ENCODE results near the gene MAML3. TPM values are rescaled to one million over a fixed set of nuclear protein-coding genes. Genes with fewer than 3 reads are reported as not detected.

Gene MAML3
- total and polyA plus RNA-seq, 2 donors, result 4.3 to 5.2 TPM

GRCh38 chr4:139735381-139736273 lies 418.4 kb downstream of the MAML3 start:
- peak overlapping the region; percentile 47 to 56 for H3K4me3 ChIP-seq (ENCODE audit: low read length in 2 of 2)
- H3K27me3 ChIP-seq (ENCODE audit: control insufficient read depth in 2 of 2, insufficient read depth in 1 of 2, low read length in 1 of 2), result peaks cover 5 to 17% of the 10 kb centered on the region in 2 donors
- H3K36me3 ChIP-seq (ENCODE audit: control insufficient read depth in 2 of 2, insufficient read depth in 2 of 2, low read length in 1 of 2), result peaks cover 0 to 2% of the 10 kb centered on the region in 2 donors
- peak overlapping the region; percentile 65 to 66 for H3K27ac ChIP-seq (ENCODE audit: low read depth in 1 of 2, low read length in 1 of 2)
- 6% methylated on average over 59 of the region's 59 CpGs for WGBS
- H3K4me1 ChIP-seq (ENCODE audit: control insufficient read depth in 2 of 2, insufficient read depth in 2 of 2, low read length in 2 of 2), result peaks cover 11 to 34% of the 10 kb centered on the region in 2 donors
- H3K9me3 ChIP-seq (ENCODE audit: control insufficient read depth in 2 of 2, insufficient read depth in 1 of 2, low read length in 1 of 2), result no peaks in the 10 kb centered on the region
- DNase-seq (ENCODE audit: low read depth in 6 of 9, low spot score in 9 of 9), result peak in 3 of 9 donors; percentile 8 to 56 (median 21)

- DNase-seq (ENCODE audit: low read depth in 6 of 9, low spot score in 9 of 9), result peak in 8 of 9 donors; percentile 34 to 88 (median 67)
- H3K27me3 ChIP-seq (ENCODE audit: control insufficient read depth in 2 of 2, insufficient read depth in 1 of 2, low read length in 1 of 2), result peaks cover 5 to 17% of the 10 kb centered on the region in 2 donors
- H3K27ac ChIP-seq (ENCODE audit: low read depth in 1 of 2, low read length in 1 of 2), result peak overlapping the region; percentile 36 to 69
- H3K4me3 ChIP-seq (ENCODE audit: low read length in 2 of 2), result peak overlapping the region; percentile 47 to 56
- peaks cover 0 to 5% of the 10 kb centered on the region in 2 donors for H3K36me3 ChIP-seq (ENCODE audit: control insufficient read depth in 2 of 2, insufficient read depth in 2 of 2, low read length in 1 of 2)
- WGBS, result under 1% methylated on average over 42 of the region's 42 CpGs
- H3K9me3 ChIP-seq (ENCODE audit: control insufficient read depth in 2 of 2, insufficient read depth in 1 of 2, low read length in 1 of 2), result no peaks in the 10 kb centered on the region
- H3K4me1 ChIP-seq (ENCODE audit: control insufficient read depth in 2 of 2, insufficient read depth in 2 of 2, low read length in 2 of 2), result peaks cover 11 to 27% of the 10 kb centered on the region in 2 donors
Measured at GRCh38 chr4:139734875-139735380, 419.1 kb downstream of the MAML3 start.

- DNase-seq (ENCODE audit: low read depth in 6 of 9, low spot score in 9 of 9), result peak in 2 of 9 donors; percentile 10 to 20
- H3K36me3 ChIP-seq (ENCODE audit: control insufficient read depth in 2 of 2, insufficient read depth in 2 of 2, low read length in 1 of 2), result peaks cover 0 to 5% of the 10 kb centered on the region in 2 donors
- 22% methylated on average over 14 of the region's 14 CpGs for WGBS
- H3K27me3 ChIP-seq (ENCODE audit: control insufficient read depth in 2 of 2, insufficient read depth in 1 of 2, low read length in 1 of 2), result peaks cover 5 to 17% of the 10 kb centered on the region in 2 donors
- H3K9me3 ChIP-seq (ENCODE audit: control insufficient read depth in 2 of 2, insufficient read depth in 1 of 2, low read length in 1 of 2), result no peaks in the 10 kb centered on the region
- H3K27ac ChIP-seq (ENCODE audit: low read depth in 1 of 2, low read length in 1 of 2), result peak overlapping the region; percentile 38 to 69
- peaks cover 11 to 25% of the 10 kb centered on the region in 2 donors for H3K4me1 ChIP-seq (ENCODE audit: control insufficient read depth in 2 of 2, insufficient read depth in 2 of 2, low read length in 2 of 2)
- peak overlapping the region; percentile 9 to 56 for H3K4me3 ChIP-seq (ENCODE audit: low read length in 2 of 2)
Measured at GRCh38 chr4:139734201-139734874, 419.6 kb downstream of the MAML3 start.

- WGBS, result 96% methylated on average over 4 of the region's 4 CpGs
- H3K9me3 ChIP-seq (ENCODE audit: control insufficient read depth in 2 of 2, insufficient read depth in 1 of 2, low read length in 1 of 2), result no peaks in the 10 kb centered on the region
- H3K4me1 ChIP-seq (ENCODE audit: control insufficient read depth in 2 of 2, insufficient read depth in 2 of 2, low read length in 2 of 2), result peaks cover 11 to 25% of the 10 kb centered on the region in 2 donors
- peak overlapping the region; percentile 5 to 47 for H3K27ac ChIP-seq (ENCODE audit: low read depth in 1 of 2, low read length in 1 of 2)
- no peak for DNase-seq (ENCODE audit: low read depth in 6 of 9, low spot score in 9 of 9)
- H3K4me3 ChIP-seq (ENCODE audit: low read length in 2 of 2), result no peak overlapping the region
- peaks cover 0 to 5% of the 10 kb centered on the region in 2 donors for H3K36me3 ChIP-seq (ENCODE audit: control insufficient read depth in 2 of 2, insufficient read depth in 2 of 2, low read length in 1 of 2)
- peaks cover 5 to 17% of the 10 kb centered on the region in 2 donors for H3K27me3 ChIP-seq (ENCODE audit: control insufficient read depth in 2 of 2, insufficient read depth in 1 of 2, low read length in 1 of 2)
Measured at GRCh38 chr4:139732991-139733570, 420.9 kb downstream of the MAML3 start.

- H3K4me3 ChIP-seq (ENCODE audit: low read length in 2 of 2), result no peak overlapping the region
- 96% methylated on average over 3 of the region's 3 CpGs for WGBS
- H3K4me1 ChIP-seq (ENCODE audit: control insufficient read depth in 2 of 2, insufficient read depth in 2 of 2, low read length in 2 of 2), result peaks cover 0 to 5% of the 10 kb centered on the region in 2 donors
- no peaks in the 10 kb centered on the region for H3K9me3 ChIP-seq (ENCODE audit: control insufficient read depth in 2 of 2, insufficient read depth in 1 of 2, low read length in 1 of 2)
- H3K27me3 ChIP-seq (ENCODE audit: control insufficient read depth in 2 of 2, insufficient read depth in 1 of 2, low read length in 1 of 2), result no peaks in the 10 kb centered on the region
- peaks cover 0 to 20% of the 10 kb centered on the region in 2 donors for H3K36me3 ChIP-seq (ENCODE audit: control insufficient read depth in 2 of 2, insufficient read depth in 2 of 2, low read length in 1 of 2)
- DNase-seq (ENCODE audit: low read depth in 6 of 9, low spot score in 9 of 9), result no peak
- H3K27ac ChIP-seq (ENCODE audit: low read depth in 1 of 2, low read length in 1 of 2), result no peak overlapping the region
Measured at GRCh38 chr4:139728840-139729239, 425.1 kb downstream of the MAML3 start.

- 97% methylated on average over 4 of the region's 4 CpGs for WGBS
- DNase-seq (ENCODE audit: low read depth in 6 of 9, low spot score in 9 of 9), result no peak
- Histone ChIP-seq H3K4me1 (ENCODE audit: control insufficient read depth in 2 of 2, insufficient read depth in 2 of 2, low read length in 2 of 2) (peaks cover 0 to under 1% of the 10 kb centered on the region in 2 donors), H3K4me3 (ENCODE audit: low read length in 2 of 2) (no peak overlapping the region), H3K27ac (ENCODE audit: low read depth in 1 of 2, low read length in 1 of 2) (no peak overlapping the region), H3K36me3 (ENCODE audit: control insufficient read depth in 2 of 2, insufficient read depth in 2 of 2, low read length in 1 of 2) (peaks cover 0 to 20% of the 10 kb centered on the region in 2 donors), H3K27me3 (ENCODE audit: control insufficient read depth in 2 of 2, insufficient read depth in 1 of 2, low read length in 1 of 2) (no peaks in the 10 kb centered on the region), H3K9me3 (ENCODE audit: control insufficient read depth in 2 of 2, insufficient read depth in 1 of 2, low read length in 1 of 2) (no peaks in the 10 kb centered on the region)
Measured at GRCh38 chr4:139728146-139728545, 425.8 kb downstream of the MAML3 start.

- H3K27me3 ChIP-seq (ENCODE audit: control insufficient read depth in 2 of 2, insufficient read depth in 1 of 2, low read length in 1 of 2), result no peaks in the 10 kb centered on the region
- peaks cover 0 to 20% of the 10 kb centered on the region in 2 donors for H3K36me3 ChIP-seq (ENCODE audit: control insufficient read depth in 2 of 2, insufficient read depth in 2 of 2, low read length in 1 of 2)
- no peak for DNase-seq (ENCODE audit: low read depth in 6 of 9, low spot score in 9 of 9)
- WGBS, result 95% methylated on average over 3 of the region's 3 CpGs
- H3K9me3 ChIP-seq (ENCODE audit: control insufficient read depth in 2 of 2, insufficient read depth in 1 of 2, low read length in 1 of 2), result no peaks in the 10 kb centered on the region
- H3K4me1 ChIP-seq (ENCODE audit: control insufficient read depth in 2 of 2, insufficient read depth in 2 of 2, low read length in 2 of 2), result no peaks in the 10 kb centered on the region
- H3K4me3 ChIP-seq (ENCODE audit: low read length in 2 of 2), result no peak overlapping the region
- H3K27ac ChIP-seq (ENCODE audit: low read depth in 1 of 2, low read length in 1 of 2), result no peak overlapping the region
Measured at GRCh38 chr4:139726615-139727014, 427.4 kb downstream of the MAML3 start.

- H3K36me3 ChIP-seq (ENCODE audit: control insufficient read depth in 2 of 2, insufficient read depth in 2 of 2, low read length in 1 of 2), result peaks cover 0 to 16% of the 10 kb centered on the region in 2 donors
- H3K4me1 ChIP-seq (ENCODE audit: control insufficient read depth in 2 of 2, insufficient read depth in 2 of 2, low read length in 2 of 2), result no peaks in the 10 kb centered on the region
- 96% methylated on average over 2 of the region's 2 CpGs for WGBS
- H3K9me3 ChIP-seq (ENCODE audit: control insufficient read depth in 2 of 2, insufficient read depth in 1 of 2, low read length in 1 of 2), result no peaks in the 10 kb centered on the region
- H3K4me3 ChIP-seq (ENCODE audit: low read length in 2 of 2), result no peak overlapping the region
- no peaks in the 10 kb centered on the region for H3K27me3 ChIP-seq (ENCODE audit: control insufficient read depth in 2 of 2, insufficient read depth in 1 of 2, low read length in 1 of 2)
- no peak overlapping the region for H3K27ac ChIP-seq (ENCODE audit: low read depth in 1 of 2, low read length in 1 of 2)
- DNase-seq (ENCODE audit: low read depth in 6 of 9, low spot score in 9 of 9), result no peak
Measured at GRCh38 chr4:139725236-139725635, 428.7 kb downstream of the MAML3 start.
